ENCODE measurements around the gene USP34. TPM values are rescaled to one million over a fixed set of nuclear protein-coding genes. Genes with fewer than 3 reads are reported as not detected.

USP34 gene
- total and polyA plus RNA-seq, 2 of the 4 experiments (the other 2 are of a cell fraction) = 34.7 to 128 TPM

GRCh38 chr2:61379521-61379920 is 91.4 kb downstream of the USP34 start:
- dilution Hi-C loops (cut with HindIII; ENCODE audit: low sequenced_read_pairs, unreplicated experiment) (no loop called here), intact Hi-C loops (cut with micrococcal nuclease) (no loop called here), in situ Hi-C loops (cut with MboI; ENCODE audit: low sequenced_read_pairs) (no loop called here)
- H3K4ac ChIP-seq (ENCODE audit: low read depth, low read length) = no peak overlapping the region
- no peak overlapping the region for H3K23ac ChIP-seq (ENCODE audit: low read depth, low read length)
- H3K14ac ChIP-seq (replicated peaks; ENCODE audit: low read depth, low read length) = no peak overlapping the region
- no peak overlapping the region for H2BK120ac ChIP-seq (ENCODE audit: low read depth, low read length)
- no TSS peak for BruUV-seq (replicated peaks)
- no peak overlapping the region for H3K4me3 ChIP-seq (ENCODE audit: insufficient read depth, low read depth, low read length)
- H3K36me3 ChIP-seq (ENCODE audit: control insufficient read depth, insufficient read depth, low read length) = peaks cover 28% of the 10 kb centered on the region
- ChIA-PET POLR2A (ENCODE audit: unreplicated experiment) (no interaction called here), CTCF (no interaction called here)
- DNase-seq (no peak), ATAC-seq (ENCODE audit: low read depth) (no peak; the same call in 1 of the 2 replicates)
- no peak for TF ChIP-seq RAD21 (IDR thresholded peaks at IDR 0.05; ENCODE audit: low read length)
- no peak for TF ChIP-seq CTCF (conservative IDR thresholded peaks at IDR 0.05; ENCODE audit: low read depth, low read length)
- TF ChIP-seq CHD1 (IDR thresholded peaks at IDR 0.05; ENCODE audit: low read depth, low read length) = no peak
- TF ChIP-seq RFX5 (IDR thresholded peaks at IDR 0.05; ENCODE audit: low read depth, low read length) = no peak
- no peak for TF ChIP-seq POLR2A (IDR thresholded peaks at IDR 0.05; ENCODE audit: low read depth, low read length)
- no peak for TF ChIP-seq MAZ (IDR thresholded peaks at IDR 0.05; ENCODE audit: borderline replicate concordance, low read depth, low read length)
- TF ChIP-seq FOS (IDR thresholded peaks at IDR 0.05; ENCODE audit: low read depth, low read length) = no peak
- TF ChIP-seq SMC3 (IDR thresholded peaks at IDR 0.05; ENCODE audit: low read depth, low read length) = no peak
- no peak overlapping the region for H3K4me2 ChIP-seq (ENCODE audit: low read depth, low read length)
- no peak overlapping the region for H3K18ac ChIP-seq (ENCODE audit: low read depth, low read length)
- no peaks in the 10 kb centered on the region for H3K9me3 ChIP-seq (ENCODE audit: control insufficient read depth, insufficient read depth, low read length)
- H3K4me1 ChIP-seq (ENCODE audit: control insufficient read depth, insufficient read depth, low read length) = peaks cover 11% of the 10 kb centered on the region
- H3K27ac ChIP-seq (ENCODE audit: insufficient read depth, low read length) = no peak overlapping the region
- H2AK5ac ChIP-seq (ENCODE audit: low read depth, low read length) = no peak overlapping the region
- H4K8ac ChIP-seq (ENCODE audit: low read depth in 2 of 2, low read length in 2 of 2) = no peak overlapping the region
- peaks cover 31 to 51% of the 10 kb centered on the region in 2 experiments for H3K79me1 ChIP-seq (ENCODE audit: low read depth in 1 of 2, low read length in 2 of 2)
- H4K20me1 ChIP-seq (ENCODE audit: insufficient read depth, low read length) = peaks cover 10% of the 10 kb centered on the region
- H3K56ac ChIP-seq (ENCODE audit: extremely low read depth, insufficient read depth, low read length) = no peak overlapping the region
- WGBS, 2 experiments (ENCODE audit: extremely low coverage in 2 of 2, insufficient read length in 1 of 2) = no CpG with 5 or more reads among the region's 2 CpGs
- no peak overlapping the region for H2BK15ac ChIP-seq (ENCODE audit: low read depth, low read length)
- H3K9me1 ChIP-seq (ENCODE audit: insufficient read depth, low read length) = peaks cover 3% of the 10 kb centered on the region; the same call in 1 of the 2 replicates
- H3K27me3 ChIP-seq (ENCODE audit: control insufficient read depth, insufficient read depth, low read length) = no peaks in the 10 kb centered on the region
- H2AK9ac ChIP-seq (replicated peaks; ENCODE audit: low read depth, low read length, poor library complexity) = no peak overlapping the region
- H4K91ac ChIP-seq (ENCODE audit: insufficient read depth, low read depth, low read length) = no peak overlapping the region
- no peak overlapping the region for H2BK5ac ChIP-seq (ENCODE audit: low read depth, low read length, poor library complexity, severe bottlenecking)
- no peak overlapping the region for H4K5ac ChIP-seq (ENCODE audit: low read depth, low read length)
- H3K9ac ChIP-seq (ENCODE audit: low read depth, low read length) = no peak overlapping the region
- H2BK20ac ChIP-seq (ENCODE audit: low read depth, low read length) = no peak overlapping the region
- H2AFZ ChIP-seq (replicated peaks; ENCODE audit: low read length, poor library complexity) = no peak overlapping the region

All from IMR-90 (cell line).